ENCODE results near the gene CFAP73.
"Not testable (repeated sequence)": the region's sequence is repeated elsewhere in the genome, so short reads cannot be mapped to it uniquely, and the experiment has no call there.

Gene CFAP73

GRCh38 chr12:113189361-113189760 is 39.8 kb downstream of the CFAP73 start:
- no peak for DNase-seq (ENCODE audit: low read depth in 3 of 3)

GRCh38 chr12:113190761-113191160 is 41.2 kb downstream of the CFAP73 start:
- DNase-seq (ENCODE audit: low read depth in 3 of 3) = no peak

DNA sequence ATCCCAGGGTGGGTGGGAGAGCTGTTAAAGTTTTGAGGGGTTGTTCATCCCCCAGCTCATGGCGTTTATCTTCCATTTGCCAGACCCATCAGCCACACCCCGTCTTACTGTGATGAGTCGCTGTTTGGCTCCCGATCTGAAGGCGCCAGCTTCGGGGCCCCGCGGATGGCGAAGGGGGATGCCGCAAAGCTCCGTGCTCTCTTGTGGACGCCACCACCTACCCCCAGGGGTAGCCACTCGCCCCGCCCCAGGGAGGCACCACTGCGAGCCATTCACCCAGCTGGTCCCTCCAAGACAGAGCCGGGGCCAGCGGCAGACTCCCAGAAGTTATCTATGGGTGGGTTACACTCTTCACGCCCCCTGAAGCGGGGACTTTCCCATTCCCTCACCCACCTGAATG is 41.7 kb downstream of the CFAP73 start:
- no peak for DNase-seq (ENCODE audit: low read depth in 3 of 3)

DNA sequence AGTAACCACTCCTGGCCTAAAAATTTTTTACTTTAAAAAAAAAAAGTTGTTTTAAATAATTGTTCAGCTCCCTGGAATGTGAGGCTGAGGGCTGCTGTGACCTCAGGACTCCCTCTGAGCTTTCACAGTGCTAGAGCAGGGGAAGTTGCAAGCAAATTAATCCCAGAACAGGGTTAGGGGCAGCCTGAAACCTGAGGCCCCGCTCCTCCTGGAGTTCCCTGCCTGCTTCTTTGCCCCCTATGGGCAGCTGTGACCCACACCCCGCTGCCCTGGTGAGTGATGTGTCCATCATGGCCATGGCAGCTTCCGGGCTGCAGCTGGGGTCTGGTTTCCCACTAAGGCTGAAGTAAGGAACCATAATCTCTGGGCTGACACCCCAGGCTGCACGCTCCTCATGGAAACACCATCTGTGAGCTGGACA is 45.5 kb downstream of the CFAP73 start:
- DNase-seq (ENCODE audit: low read depth in 3 of 3) = no peak

DNA sequence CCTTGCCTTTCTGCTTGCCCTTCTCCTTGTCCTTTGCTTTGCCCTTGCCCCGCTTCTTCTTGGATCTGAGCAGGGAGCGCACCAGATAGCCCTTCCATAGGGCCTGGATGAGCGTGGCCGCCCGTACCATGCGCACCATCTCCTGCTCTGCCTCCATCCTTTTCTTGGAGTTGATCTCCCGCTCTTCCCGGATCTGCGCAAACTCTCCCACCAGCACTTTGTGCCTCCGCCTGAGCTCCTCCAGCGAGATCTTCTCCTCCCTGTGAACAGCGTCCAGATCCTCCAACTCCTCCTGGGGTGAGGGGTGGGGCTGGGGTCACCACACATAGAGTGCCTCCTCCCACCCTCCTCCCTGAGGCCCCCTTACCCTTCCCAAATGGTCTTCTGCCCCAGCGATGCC is 46.1 kb downstream of the CFAP73 start:
- no peak for DNase-seq (ENCODE audit: low read depth in 3 of 3)

GRCh38 chr12:113196582-113196981 is 47.1 kb downstream of the CFAP73 start:
- no peak for DNase-seq (ENCODE audit: low read depth in 3 of 3)

DNA sequence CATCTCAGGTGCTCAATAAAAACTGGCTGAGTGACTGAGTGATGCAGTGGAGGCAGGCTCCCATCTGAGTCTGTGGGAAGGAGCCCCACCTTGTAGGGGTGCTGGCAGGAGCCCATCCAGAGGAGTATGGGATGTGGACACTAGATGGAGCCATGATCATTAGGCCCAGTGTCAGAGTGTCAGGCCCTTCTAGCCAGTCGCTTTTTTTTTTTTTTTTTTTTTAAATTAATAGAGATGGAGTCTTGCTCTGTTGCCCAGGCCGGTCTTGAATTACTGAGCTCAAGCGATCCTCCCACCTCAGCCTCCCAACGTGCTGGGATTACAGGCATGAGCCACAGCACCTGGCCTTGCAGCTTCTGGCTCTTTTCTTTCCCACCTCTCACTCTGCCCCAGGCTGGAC is 47.5 kb downstream of the CFAP73 start:
- peak in 2 of 3 experiments; percentile 27 to 44 for DNase-seq (ENCODE audit: low read depth in 3 of 3)

DNA sequence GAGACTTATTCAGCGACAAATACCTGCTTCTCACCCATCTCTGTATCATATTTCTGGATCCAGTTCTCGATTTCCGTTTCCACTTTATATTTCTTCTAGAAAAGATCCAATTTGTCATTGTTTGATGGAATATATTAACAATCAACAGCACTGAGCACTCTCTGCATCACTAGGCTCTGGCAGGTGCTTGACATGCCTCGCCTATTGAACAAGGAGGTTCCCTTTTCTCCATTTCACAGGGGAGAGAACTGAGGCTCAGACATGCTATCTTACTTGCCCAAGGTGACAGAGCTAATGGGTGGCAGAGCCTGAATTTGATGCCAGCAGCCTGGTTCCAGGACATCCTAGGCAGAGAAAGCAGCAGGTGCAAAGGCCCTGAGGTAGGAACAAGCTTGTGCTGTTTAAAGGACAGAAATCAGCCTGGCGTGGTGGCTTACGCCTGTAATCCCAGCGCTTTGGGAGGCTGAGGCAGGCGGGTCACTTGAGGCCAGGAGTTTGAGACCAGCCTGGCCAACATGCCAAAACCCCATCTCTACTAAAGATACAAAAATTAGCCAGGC is 48.1 kb downstream of the CFAP73 start:
- DNase-seq (ENCODE audit: low read depth in 3 of 3) = no peak

DNA sequence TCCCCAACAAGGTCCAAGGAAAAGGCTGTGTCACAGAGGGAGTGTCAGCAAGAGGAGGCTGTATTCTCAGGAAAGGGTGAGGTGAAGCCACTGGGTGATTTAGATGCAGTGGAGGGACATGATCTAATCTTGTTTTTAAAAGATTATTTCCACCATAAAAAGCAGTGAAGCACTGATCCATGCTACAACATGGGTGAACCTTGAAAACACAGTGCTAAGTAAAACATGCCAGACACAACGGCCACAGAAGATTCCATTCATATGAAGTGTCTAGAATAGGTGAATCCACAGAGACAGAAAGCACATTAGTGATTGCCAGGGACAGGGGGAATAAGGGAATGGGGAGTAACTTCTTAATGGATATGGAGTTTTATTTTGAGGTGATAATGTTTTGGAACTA is 48.8 kb downstream of the CFAP73 start:
- DNase-seq (ENCODE audit: low read depth in 3 of 3) = no peak

DNA sequence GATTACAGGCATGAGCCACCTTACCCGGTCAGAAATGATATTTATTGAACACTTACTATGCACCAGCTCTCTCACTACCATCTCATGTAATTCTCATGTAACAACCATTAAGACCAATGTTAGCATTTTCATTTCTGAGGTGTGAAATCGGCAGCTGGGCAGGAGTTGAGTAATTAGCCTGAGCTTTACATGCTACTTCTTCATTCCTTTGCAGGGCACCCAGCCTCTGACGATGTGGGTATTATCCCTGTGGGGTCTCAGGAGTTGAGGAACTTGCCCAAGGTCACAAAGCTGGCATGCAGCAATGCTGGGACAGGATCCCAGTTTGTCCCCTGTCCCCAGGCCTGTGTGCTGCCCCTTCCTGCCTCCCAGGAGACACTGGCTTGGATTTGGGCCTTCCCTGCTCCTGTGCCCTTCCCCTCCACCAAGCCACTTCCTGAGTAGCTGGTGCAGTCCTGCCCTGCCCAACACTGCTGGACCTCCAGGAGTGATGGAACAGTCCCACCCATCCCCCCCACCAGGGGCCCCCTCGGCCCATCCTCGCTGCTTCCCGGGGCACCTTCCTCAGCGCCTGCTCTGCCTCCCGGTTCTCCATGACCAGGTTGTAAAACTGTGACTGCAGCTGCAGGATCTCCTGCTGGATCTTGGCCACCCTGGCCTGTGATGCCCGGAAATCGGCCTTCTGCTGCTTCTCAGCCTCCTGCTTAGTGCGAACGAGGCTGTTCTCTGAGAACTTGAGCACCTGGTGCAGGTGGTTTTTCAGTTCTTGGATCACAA is 50.7 kb downstream of the CFAP73 start:
- no peak for DNase-seq (ENCODE audit: low read depth in 3 of 3)

DNA sequence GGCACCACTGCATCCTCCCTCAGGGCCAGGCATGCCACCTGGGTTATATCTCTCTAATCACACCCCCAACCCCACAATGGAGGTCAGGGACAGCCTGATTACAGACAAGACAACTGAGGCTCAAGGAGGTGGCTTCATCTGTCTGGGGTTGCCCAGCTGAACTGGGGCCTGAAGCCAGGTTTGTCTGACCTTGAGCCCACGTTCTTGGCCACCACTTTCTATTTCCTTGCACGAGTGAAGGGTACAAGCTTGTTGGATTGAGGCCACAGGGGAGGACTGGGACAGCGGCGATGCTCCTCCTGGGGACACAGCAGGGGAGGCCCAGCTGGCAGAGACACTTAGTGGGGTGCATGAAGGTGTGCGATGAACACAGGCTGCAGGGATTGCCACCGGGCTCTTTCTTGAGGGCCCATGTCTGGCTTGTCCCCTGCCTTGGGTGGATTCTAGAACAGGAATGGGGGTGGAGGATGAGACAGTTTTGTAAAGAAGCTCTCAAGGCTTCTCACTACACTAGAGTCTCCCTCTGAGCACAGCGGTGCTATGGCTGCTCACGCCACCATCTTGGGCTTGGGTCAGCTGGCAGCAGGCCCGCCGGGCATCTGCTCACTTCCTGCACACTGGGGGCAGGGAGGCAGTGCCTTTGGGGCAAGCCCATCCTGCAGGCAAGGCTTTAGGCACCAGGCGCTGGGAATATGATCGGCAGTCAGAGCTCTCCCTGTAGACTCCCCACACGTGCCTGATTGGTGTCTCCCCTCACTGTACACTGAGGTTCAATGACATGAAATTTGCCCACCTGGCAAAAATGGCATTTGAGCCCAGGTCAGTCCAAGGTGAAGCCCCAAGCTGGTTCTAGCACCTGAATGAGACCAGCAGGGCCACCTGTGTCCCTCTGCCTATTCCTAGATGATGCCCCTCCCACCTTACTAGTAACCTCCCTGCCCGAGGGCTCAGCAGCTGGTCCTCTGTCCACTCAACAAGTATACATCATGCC is 52.0 kb downstream of the CFAP73 start:
- DNase-seq (ENCODE audit: low read depth in 3 of 3) = no peak

DNA sequence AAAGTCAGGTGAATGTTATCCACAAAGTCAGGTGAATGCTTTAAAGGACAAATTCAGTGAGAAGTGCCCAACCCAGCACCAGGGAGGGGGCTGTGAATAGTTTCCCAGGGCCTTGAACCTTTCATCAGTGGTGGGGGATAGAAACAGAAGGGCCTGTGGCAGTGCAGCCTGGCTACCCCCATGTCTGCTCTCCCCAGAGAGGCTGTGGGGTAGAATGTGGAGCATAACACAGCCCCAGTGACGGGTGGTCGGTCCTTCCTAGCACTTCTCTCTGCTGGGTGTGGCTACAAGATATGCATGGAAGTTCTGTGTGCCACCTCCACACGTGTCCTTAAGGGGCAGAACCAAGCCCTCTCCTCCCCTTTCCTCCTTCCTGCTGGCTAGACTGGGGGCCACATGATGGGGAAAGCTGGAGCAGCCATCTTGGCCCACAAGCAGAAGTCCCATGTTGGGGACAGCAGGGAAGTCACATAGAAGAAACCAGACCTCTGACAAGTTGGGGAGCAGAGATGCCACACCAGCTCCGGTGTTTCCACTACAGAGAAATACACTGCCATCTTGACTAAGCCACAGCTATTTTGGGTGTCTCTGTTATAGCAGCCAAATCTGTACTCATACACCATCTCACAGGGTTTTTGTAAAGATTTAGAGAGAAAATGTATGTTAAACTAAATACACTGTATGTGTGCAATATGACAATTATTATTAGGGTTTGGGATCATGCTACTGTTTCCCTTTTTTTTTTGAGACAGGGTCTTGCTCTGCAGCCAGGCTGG is 53.0 kb downstream of the CFAP73 start:
- no peak for DNase-seq (ENCODE audit: low read depth in 3 of 3)

DNA sequence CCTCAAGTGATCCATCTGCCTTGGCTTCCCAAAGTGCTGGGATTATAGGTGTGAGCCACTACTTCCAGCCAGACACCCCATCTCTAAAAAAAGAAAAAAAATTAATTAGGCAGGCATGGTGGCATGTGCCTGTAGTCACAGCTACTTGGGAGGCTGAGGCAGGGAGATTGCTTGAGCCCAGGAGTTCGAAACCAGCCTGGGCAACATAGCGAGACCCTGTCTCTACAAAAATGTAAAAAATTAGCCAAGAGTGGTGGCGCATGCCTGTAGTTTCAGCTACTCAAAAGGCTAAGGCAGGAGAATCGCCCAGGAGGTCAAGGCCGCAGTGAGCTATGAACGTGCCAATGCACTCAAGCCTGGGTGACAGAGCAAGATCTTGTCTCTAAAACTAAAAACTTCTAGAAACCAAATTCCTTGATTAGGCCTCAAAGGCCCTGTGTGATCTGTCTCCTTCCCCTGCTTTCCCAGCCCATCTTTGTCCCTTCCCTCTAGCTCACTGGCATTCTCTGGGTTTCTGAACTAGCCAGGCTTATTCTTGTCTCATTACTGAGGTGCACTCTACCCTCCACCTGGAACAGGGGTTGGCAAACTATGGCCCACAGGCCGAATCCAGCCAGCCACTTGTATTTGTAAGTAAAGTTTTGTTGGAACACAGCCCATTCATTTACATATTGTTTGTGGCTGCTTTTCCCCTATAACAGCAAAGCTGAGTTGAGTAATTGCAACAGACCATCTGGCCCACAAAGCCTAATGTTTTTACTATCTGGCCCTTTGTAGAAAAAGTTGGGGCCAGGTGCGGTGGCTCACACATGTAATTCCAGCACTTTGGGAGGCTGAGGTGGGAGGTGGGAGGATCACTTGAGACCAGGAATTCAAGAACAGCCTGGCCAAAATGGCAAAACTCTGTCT is 54.6 kb downstream of the CFAP73 start:
- no peak for DNase-seq (ENCODE audit: low read depth in 3 of 3)

- no peak for DNase-seq (ENCODE audit: low read depth in 3 of 3)
Measured at GRCh38 chr12:113204804-113205203, 55.3 kb downstream of the CFAP73 start.

DNA sequence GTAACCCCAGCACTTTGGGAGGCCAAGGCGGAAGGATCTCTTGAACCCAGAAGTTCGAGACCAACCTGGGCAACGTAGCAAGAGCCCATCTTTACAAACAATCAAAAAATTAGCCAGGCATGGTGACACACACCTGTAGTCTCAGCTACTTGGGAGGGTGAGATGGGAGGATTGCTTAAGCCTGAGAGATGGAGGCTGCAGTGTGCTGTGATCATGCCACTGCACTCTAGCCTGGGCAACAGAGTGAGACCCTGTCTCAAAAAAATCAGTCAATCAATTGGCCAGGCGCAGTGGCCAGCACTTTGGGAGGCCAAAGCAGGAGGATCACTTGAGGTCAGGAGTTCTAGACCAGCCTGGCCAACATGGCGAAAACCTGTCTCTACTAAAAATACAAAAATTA is 57.3 kb downstream of the CFAP73 start:
- not testable (repeated sequence) for DNase-seq (ENCODE audit: low read depth in 3 of 3)

GRCh38 chr12:113207613-113208040 is 58.1 kb downstream of the CFAP73 start:
- no peak for DNase-seq (ENCODE audit: low read depth in 3 of 3)

GRCh38 chr12:113208041-113208934 is 58.8 kb downstream of the CFAP73 start:
- DNase-seq (ENCODE audit: low read depth in 3 of 3) = peak in 1 of 3 experiments; percentile 53
